ENCODE results near the gene KRT9. TPM values are rescaled to one million over a fixed set of nuclear protein-coding genes. Genes with fewer than 3 reads are reported as not detected.

The KRT9 gene
- total and polyA plus RNA-seq, 9 of the 15 experiments (the other 6 are each of a cell fraction or from before 2014, with no cell fraction given), result 0.03 TPM; not detected in 8

DNA sequence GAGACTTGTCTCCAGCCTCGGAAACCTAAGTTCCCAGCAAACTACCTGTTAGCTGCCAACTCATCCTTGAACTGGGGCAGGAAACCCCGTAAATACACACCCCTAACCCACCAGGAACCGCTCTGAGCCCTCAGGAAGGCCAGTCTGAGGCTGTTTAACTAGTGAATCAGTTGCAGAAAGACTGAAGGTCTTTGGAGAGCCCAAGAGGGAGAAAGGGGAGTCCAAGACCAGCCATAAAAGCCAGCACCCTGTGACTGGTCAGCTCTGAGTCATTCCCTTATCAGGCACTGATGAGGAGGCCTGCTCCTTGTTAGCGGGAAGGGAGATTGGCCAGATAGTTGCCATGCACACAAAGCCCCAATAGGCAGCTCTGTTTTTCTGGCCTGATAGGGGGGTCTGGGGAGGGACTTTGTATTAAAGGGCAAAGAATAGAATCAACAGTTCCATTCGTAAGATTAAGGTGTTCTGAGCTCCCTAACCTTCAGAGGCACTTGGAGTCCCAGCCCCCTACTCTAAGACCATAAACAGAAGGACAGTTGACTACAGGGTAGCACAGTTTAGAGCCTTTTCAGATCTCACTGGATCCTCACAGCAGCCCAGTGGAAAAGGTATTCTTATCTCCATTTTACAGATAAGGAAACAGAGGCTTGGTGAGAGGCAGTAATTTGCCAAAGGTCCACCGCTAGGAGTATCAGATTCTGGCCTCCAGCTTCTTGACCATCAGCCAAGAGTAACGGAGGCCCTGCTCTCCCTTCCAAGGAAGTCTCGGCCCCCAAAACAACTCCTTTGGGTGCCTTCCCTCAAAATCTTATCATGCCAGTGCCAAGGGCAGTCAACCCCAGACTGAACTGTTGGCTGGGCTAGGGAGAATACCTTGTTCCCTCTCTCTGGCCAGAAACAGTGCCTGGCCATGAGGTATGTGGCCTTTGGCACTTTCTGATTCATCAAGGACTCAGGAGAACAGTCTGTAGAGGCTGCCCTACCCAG lies 41.5 kb downstream of the KRT9 start (continued):
- no peak for TF ChIP-seq EWSR1 (IDR thresholded peaks at IDR 0.05; ENCODE audit: borderline replicate concordance, low read depth, partially characterized antibody)
- TF ChIP-seq NFIC (IDR thresholded peaks at IDR 0.05), result peak; percentile 57
- TF ChIP-seq ZNF316 (IDR thresholded peaks at IDR 0.05), result 0 out of 2 replicates have a peak, but pooled peaks have one; percentile 5
- TF ChIP-seq MAFK (IDR thresholded peaks at IDR 0.05; ENCODE audit: low read length), result peak; percentile 43; the same call in 1 of the 2 replicates
- TF ChIP-seq, protein P1, sequence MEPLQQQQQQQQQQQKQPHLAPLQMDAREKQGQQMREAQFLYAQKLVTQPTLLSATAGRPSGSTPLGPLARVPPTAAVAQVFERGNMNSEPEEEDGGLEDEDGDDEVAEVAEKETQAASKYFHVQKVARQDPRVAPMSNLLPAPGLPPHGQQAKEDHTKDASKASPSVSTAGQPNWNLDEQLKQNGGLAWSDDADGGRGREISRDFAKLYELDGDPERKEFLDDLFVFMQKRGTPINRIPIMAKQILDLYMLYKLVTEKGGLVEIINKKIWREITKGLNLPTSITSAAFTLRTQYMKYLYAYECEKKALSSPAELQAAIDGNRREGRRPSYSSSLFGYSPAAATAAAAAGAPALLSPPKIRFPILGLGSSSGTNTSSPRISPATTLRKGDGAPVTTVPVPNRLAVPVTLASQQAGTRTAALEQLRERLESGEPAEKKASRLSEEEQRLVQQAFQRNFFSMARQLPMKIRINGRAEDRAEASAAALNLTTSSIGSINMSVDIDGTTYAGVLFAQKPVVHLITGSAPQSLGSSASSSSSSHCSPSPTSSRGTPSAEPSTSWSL (CRISPR knock-in tag; IDR thresholded peaks at IDR 0.05; ENCODE audit: borderline replicate concordance), result no peak
- peak; percentile 61 for TF ChIP-seq XRCC5 (IDR thresholded peaks at IDR 0.05; ENCODE audit: low read depth, low read length)
- TF ChIP-seq, protein P2, sequence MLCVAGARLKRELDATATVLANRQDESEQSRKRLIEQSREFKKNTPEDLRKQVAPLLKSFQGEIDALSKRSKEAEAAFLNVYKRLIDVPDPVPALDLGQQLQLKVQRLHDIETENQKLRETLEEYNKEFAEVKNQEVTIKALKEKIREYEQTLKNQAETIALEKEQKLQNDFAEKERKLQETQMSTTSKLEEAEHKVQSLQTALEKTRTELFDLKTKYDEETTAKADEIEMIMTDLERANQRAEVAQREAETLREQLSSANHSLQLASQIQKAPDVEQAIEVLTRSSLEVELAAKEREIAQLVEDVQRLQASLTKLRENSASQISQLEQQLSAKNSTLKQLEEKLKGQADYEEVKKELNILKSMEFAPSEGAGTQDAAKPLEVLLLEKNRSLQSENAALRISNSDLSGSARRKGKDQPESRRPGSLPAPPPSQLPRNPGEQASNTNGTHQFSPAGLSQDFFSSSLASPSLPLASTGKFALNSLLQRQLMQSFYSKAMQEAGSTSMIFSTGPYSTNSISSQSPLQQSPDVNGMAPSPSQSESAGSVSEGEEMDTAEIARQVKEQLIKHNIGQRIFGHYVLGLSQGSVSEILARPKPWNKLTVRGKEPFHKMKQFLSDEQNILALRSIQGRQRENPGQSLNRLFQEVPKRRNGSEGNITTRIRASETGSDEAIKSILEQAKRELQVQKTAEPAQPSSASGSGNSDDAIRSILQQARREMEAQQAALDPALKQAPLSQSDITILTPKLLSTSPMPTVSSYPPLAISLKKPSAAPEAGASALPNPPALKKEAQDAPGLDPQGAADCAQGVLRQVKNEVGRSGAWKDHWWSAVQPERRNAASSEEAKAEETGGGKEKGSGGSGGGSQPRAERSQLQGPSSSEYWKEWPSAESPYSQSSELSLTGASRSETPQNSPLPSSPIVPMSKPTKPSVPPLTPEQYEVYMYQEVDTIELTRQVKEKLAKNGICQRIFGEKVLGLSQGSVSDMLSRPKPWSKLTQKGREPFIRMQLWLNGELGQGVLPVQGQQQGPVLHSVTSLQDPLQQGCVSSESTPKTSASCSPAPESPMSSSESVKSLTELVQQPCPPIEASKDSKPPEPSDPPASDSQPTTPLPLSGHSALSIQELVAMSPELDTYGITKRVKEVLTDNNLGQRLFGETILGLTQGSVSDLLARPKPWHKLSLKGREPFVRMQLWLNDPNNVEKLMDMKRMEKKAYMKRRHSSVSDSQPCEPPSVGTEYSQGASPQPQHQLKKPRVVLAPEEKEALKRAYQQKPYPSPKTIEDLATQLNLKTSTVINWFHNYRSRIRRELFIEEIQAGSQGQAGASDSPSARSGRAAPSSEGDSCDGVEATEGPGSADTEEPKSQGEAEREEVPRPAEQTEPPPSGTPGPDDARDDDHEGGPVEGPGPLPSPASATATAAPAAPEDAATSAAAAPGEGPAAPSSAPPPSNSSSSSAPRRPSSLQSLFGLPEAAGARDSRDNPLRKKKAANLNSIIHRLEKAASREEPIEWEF (CRISPR knock-in tag; IDR thresholded peaks at IDR 0.05), result no peak
- TF ChIP-seq, protein P3, sequence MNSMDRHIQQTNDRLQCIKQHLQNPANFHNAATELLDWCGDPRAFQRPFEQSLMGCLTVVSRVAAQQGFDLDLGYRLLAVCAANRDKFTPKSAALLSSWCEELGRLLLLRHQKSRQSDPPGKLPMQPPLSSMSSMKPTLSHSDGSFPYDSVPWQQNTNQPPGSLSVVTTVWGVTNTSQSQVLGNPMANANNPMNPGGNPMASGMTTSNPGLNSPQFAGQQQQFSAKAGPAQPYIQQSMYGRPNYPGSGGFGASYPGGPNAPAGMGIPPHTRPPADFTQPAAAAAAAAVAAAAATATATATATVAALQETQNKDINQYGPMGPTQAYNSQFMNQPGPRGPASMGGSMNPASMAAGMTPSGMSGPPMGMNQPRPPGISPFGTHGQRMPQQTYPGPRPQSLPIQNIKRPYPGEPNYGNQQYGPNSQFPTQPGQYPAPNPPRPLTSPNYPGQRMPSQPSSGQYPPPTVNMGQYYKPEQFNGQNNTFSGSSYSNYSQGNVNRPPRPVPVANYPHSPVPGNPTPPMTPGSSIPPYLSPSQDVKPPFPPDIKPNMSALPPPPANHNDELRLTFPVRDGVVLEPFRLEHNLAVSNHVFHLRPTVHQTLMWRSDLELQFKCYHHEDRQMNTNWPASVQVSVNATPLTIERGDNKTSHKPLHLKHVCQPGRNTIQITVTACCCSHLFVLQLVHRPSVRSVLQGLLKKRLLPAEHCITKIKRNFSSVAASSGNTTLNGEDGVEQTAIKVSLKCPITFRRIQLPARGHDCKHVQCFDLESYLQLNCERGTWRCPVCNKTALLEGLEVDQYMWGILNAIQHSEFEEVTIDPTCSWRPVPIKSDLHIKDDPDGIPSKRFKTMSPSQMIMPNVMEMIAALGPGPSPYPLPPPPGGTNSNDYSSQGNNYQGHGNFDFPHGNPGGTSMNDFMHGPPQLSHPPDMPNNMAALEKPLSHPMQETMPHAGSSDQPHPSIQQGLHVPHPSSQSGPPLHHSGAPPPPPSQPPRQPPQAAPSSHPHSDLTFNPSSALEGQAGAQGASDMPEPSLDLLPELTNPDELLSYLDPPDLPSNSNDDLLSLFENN (IDR thresholded peaks at IDR 0.05; ENCODE audit: low read depth in 2 of 2, low read length in 2 of 2), result peak in 1 of 2 experiments; percentile 76; a peak in 2 of 4 replicates
- 0 out of 4 replicates have a peak, but pooled peaks of 1 of the 2 experiments have one; percentile 5 for TF ChIP-seq RAD21 (CRISPR knock-in tag; conservative IDR thresholded peaks at IDR 0.05 in 1 of 2, IDR thresholded peaks at IDR 0.05 in 1 of 2)
- TF ChIP-seq MYC (IDR thresholded peaks at IDR 0.05; ENCODE audit: low read depth, low read length), result peak; percentile 43; the same call in 1 of the 2 replicates
- no peak for TF ChIP-seq MYC (CRISPR knock-in tag; IDR thresholded peaks at IDR 0.05; ENCODE audit: borderline replicate concordance, low read depth)
- peak; percentile 65; the same call in 1 of the 2 replicates for TF ChIP-seq JUNB (CRISPR knock-in tag; conservative IDR thresholded peaks at IDR 0.05)
